HG03066 (cell line): ENCODE measurements around the gene IQCM.

ENCODE experiments used
- ATAC-seq: cut with Tn5 transposase; IDR thresholded peaks from one replicate; pipeline ENCODE4 v1.9.1; 2021; ENCODE audit warnings: low read depth; ENCODE audit not compliant: unreplicated experiment

Gene IQCM

DNA sequence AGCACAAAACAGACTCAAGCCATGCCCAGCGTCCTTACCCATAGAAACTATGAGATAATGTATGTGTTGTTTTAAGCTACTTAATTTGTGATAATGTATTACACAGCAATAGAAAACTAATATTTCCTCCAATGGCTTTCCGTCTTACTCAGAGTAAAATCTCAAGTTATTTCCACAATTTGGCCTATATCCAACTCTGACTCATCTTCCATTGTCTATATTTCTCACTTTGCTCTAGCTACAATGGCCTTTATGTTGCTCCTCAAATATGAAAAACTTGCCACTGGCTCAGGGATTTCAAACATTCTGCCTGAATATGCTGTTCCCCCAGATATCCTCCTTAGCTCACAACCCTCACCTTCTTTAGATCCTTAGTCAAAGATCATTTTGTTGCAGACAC lies 31.6 kb downstream of the IQCM start:
- ATAC-seq: no peak

DNA sequence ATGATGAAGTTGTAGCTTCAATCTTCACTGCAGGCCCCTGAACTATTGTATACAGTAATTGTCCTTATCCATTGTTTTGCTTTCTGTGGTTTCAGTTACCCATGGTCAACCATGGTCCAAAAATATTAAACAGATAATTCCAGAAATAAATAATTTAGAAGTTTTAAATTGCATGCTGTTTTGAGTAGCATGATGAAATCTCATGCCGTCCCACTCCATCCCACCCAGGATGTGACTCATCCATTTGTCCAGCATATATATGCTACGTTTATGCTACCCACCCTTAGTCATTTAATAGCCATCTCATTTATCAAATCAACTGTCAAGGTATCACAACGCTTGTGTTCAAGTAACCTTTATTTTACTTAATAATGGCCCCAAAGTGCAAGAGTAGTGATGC lies 34.5 kb downstream of the IQCM start:
- no peak for ATAC-seq

DNA sequence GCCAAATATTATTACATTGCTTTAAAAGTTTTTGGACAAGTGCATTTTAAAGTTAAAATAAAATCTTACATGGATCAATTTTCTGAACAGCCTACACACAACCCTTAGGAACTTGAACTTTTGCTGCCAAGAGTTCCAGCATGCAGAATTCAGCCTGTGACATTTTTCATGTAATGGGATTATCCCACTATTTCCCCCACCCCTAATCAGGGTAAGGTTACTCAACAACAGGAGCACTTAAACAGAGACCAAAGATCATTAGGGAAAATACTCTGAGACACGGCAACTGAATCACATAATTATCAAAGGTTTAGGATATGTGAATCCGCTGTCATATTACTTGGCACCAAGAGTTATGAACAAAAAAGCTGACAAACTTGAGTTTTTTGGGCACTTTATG lies 47.2 kb downstream of the IQCM start:
- no peak for ATAC-seq

DNA sequence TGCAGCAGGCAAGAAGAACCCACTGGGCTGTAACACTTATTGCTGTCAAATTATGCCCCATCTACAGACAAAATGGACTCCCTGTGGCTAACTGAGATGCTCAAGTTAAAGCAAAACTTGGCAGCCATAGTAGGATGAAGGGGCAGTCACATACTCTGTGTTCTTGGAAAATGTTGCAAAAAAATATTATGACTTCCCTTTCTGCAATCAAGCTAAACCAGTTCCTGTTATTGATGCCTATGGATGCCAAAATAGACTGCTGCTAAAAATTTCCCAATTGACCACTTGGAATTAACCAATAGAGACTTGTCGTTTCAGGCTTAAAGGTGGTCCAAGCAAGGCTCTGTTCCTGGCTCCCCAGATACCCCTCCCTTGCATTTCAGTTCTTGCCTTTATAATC lies 49.5 kb downstream of the IQCM start:
- no peak for ATAC-seq

DNA sequence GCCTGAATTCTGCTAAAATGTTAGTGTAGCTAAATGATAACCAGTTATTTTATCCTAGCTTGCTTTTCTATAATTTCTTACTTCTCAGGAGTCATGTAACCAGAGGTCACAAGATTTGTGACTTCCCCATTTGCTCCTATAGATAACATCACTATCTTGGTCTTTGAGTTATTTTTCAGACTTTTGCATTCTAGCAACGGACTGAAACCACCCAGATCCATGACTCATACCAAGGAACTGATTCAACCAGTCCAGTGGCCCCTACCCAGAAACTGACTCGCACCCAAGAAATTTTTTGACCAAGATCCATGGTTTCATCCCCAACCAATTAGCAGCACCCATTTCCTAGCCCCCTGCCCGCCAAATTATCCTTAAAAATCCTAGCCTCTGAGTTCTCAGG lies 50.0 kb downstream of the IQCM start:
- ATAC-seq: no peak

DNA sequence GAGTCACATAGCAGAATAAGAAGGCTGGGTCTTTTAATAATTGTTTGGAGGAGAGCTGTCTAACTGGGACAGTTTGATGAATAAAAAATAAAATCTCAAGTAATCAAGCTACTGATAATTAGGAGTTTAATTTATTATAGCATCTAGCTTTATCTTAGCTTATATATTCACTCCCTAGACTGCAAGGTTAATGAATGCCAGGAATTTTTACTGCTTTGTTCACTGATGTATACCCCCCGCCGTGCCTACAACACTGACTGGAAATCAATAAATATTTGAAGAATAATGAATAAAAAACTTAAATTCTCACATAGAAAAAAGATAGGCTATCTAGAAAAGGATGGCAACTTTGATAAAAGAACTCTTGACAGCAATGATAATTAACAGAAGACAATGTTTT lies 59.7 kb downstream of the IQCM start:
- ATAC-seq: no peak

DNA sequence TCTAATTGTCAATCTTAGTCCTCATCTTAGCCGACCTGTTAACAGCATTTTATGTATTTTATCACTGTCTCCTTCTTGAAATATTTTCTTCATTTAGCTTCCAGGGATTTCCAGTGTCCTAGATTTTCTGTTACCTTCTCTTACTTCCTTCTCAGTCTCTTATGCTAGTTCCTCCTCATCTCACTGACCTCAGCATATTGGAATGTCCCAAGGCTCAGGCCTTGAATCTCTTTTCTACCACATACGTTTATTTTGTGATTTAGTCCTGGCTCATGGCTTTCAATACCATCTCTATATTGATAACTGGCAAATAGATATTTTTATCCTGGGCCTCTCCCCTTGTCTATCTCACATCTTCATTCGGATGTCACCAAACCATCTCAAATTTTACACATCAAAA lies 61.1 kb downstream of the IQCM start:
- no peak for ATAC-seq

DNA sequence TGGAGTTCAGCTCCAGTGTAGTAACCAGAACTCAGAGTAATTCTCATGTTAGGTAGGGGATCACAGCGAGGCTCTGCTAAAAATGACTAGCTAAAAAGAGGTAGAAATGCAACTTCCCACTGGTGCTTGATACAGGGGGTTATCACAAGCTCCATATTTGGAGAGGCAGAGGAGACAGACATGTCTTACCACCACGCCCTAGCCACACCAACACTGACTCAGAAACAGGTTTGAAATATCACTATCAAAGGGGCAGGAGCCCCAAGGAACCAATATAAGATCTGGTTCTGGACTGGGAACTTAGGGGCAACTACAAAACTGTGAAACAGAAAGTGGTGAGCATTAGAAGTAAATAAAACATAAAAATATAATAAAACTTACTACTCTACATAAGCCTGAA lies 62.9 kb downstream of the IQCM start:
- ATAC-seq: no peak

DNA sequence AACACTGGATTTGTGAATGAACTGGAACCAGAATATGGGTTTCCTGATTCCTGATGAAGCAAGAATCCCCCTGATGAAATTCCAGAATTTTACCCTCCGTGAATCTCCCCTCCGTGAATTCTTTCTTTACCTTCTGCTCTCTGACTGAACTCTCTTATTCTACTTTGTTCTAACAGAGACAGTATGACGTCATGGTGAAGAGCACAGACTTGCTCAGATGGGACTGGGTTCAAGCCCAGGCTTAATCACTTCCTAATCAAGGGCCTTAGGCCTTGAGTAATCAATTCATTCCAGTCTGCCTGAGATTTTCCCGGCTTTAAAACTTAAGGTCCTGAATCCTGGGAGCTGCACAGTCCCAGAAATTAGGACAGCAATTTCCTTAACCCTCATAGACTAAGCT lies 64.5 kb downstream of the IQCM start:
- no peak for ATAC-seq

DNA sequence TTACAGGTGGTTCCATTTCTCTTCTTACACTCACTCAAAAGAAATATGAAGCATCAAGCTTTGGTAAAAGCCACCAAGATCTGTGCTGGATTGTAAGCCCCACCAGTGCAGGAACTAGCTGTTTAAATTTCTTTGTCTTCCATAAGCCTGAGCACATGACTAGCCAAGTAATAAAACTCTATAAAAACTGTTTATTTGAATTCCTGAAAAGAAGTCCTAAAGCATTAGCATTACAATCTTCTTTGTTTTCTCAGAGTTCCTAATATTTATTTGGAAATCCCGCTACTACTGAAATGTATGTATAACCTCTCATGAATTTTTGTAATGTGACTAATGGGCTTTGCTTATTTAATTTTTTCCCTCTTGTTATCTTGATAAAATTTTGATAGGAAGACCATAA lies 65.9 kb downstream of the IQCM start:
- ATAC-seq: no peak

DNA sequence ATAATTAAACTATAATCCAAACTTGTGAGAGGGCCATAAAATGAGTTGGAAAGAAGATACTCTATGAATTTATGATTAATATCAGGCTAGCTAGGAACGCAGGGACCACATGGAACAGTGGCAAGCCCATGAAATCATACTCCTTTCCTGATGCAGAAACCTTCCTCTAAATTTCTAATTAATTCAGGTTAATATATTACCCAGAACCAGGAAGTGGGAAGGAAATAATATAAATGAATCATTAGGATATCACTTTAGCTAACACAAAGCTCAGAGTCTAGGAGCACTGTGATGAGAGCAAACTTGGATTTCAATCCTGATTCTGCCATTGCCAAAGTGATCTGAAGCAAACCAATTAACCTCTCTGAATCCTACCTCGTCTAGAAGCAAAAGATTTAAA lies 68.0 kb downstream of the IQCM start:
- ATAC-seq: no peak

DNA sequence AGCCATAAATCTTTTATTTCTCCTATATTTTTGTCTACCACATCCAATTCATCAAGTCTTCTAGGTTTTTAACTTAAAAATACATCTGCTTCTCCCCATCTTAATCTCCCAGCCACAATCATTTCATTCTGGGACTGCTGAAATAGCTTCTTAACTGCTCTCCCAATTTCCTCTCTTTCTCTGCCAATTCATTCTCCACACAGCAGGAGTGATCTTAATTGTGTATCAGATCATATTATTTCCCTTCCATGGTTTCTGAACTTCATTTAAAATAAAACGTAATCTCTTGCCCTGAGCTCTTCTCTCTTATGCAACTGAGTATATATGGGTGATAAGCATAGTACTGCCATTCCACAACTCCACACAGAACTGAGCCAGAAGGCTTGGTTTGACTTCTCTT lies 69.4 kb downstream of the IQCM start:
- ATAC-seq: no peak

DNA sequence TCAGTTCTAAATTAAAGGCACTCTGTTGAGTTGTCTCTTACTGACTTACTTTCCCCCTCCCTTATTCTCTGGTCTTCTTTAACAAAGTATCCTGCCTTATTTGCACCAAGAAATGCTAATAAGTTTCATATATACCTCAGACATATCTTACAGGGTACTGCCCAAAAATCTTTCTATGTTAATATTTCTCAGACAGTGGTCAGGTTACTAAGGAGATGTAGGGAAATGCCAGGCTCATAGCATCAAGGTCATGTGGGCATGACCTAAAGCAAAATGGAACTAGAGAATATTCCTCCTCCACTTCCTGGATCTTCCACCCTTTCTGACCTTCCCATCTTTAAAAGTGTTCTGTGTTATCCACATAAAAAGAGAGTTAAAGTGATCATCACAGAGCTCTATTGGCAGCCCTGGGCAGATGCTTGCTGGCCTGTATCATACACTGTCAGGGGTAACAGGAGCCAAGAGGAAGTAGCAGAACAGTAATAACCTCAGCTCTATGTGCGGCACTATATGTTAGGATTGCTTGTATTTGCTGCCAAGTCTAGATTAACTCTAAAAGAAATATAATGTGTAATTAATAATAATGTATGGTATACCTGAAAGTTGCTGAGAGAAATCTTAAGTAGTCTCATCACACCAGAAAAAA lies 74.3 kb downstream of the IQCM start:
- no peak for ATAC-seq

DNA sequence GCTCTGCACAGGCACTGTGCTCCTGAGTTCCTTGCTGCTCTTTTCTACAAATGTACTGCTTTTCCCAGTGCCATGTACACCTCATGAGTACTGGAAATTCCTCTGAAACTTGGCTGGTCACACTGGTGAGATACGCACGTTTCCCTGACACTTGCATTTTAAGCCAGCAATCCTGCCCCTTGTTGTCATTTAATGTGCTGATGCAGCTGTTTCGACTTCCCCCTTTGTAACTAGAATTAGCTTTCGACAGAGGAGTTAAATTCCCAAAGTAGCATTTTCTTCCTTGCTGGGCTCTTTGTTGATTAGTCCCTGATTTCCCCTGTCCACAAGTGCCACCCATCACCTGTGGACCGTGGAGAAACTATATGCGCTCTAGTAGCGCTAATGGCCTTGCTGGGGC lies 77.5 kb downstream of the IQCM start:
- ATAC-seq: no peak

DNA sequence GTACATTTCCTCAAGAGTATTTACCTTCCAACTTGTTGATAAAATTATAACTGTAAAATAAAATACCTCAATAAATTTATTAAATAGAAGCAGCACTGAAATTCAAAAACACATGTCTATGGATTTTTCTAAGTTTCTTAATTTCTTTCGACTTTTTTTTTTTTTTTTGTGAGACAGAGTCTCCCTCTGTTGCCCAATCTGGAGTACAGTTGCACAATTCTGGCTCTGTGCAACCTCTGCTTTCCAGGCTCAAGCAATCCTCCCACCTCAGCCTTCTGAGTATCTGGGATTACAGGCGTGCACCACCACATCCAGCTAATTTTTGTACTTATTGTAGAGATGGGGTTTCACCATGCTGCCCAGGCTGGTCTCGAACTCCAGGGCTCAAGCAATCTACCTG lies 79.8 kb downstream of the IQCM start:
- ATAC-seq: no peak

DNA sequence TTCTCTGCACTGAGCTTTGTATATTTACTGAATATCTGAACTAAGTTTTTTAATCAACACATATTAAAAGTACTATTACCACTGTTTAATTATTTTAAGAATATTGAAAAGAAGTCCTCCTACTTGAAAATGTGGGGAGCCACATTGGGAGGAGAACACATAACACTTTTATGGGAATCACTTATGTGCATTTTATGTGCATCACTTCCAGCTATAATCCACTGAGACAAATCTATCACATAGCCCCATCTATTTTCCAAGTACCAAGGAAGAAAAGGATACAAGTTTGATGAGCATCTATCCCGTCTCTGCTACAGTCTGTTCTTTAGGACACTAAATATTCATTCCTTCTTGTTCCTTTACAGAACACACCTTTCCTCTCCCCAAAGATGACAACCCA lies 87.2 kb downstream of the IQCM start:
- ATAC-seq: no peak

DNA sequence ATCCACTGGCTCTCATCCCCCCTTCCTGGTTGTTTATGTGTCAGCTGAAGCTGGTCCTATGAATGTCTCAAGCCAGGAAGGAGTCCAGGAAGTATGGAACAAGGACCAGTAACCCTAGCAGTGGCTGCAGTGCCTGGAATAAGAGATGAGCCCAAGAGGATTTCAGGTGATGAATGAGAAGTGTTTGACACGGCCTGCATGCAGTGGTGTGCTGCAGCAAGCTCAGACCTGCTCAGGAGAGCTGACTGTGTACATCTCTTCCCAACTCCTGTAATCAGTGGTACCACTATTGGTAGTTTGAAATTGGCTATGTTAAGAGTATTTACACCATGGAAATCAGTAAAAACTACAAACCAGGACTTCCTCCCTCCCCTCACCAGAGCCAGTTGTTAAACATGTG lies 88.0 kb downstream of the IQCM start:
- ATAC-seq: no peak

DNA sequence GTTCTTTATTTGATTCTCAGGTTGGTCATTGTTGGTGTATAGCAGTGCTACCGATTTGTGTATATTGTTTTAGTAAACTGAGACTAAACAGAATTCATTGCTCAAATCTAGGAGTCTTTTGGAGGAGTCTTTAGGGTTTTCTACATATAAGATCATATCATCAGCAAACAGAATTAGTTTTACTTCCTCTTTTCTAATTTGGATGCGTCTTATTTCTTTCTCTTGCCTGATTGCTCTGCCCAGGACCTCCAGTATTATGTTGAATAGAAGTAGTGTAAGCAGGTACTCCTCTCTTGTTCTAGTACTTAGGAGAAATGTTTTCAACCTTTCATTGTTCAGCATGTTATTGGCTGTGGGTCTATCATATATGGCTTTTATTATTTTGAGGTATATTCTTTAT lies 92.6 kb downstream of the IQCM start:
- no peak for ATAC-seq

DNA sequence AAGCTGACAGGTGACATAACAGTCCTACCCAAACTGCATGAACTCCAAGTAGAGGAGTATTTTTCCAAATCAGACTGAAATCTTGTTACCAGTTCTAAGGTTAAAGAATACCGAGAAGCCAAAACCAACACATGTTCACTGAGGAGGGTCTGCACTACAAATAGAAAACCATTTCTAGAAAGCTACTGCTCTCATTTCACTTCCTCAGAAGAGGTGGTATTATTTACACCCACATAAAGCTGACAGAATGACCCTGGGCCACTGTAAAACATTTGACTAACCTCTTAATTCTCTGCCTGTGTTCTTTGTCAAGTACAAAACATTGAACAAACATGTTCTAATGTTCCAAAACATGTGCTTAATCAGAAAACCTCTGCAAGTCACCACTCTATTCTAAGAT lies 95.8 kb downstream of the IQCM start:
- ATAC-seq: no peak

DNA sequence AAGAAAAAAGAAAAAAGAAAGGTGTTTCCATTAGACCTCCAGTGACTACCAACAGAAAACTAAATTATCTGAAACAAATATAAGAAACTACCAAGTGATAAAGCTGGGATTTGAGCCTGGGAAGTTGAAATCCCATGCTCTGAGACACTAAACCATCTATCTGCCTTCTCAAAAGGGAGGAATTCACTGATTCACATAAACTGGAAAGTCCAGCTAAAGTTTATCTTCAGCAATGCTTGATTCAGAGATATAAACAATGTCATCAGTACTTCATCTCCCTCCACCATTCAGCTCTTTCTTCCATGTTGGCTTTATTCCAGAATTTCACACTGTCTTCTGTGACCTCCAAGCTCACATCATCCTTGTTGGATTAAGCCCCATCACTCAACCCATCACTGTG lies 96.3 kb downstream of the IQCM start:
- no peak for ATAC-seq

DNA sequence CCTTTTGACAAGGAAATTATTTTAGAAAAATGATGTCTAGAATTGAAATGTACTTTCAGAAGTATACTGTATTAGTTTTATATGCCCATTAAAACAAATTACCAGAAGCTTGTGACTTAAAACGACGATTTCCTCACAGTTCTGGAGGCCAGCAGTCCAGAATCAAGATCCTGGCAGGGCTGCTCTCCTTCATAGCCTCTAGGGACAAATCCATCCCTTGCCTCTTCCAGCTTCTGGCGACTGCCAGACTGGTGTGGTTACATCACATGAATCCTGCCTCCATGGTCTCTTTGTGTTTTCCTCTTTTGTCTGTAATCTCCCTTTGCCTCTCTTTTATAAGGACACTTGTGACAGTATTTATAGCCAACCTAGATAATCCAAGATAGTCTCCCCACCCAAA lies 97.1 kb downstream of the IQCM start:
- ATAC-seq: no peak

DNA sequence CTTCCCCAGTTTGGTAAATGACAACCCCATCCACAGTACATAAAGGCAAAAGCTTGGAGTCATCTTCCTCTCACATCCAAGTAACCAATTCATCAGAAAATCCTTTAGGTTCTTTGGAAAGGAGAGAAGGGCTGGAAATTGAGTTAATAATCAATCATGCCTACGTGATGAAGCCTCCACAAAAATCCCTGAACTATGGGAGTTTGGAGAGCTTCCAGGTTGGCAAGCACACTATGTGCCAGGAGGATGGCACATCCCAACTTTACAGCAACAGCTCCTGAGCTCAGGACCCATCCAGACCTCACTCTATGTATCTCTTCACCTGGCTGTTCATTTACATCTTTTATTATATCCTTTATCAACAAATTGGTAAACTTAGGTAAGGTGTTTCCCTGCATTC lies 98.9 kb downstream of the IQCM start:
- ATAC-seq: no peak

DNA sequence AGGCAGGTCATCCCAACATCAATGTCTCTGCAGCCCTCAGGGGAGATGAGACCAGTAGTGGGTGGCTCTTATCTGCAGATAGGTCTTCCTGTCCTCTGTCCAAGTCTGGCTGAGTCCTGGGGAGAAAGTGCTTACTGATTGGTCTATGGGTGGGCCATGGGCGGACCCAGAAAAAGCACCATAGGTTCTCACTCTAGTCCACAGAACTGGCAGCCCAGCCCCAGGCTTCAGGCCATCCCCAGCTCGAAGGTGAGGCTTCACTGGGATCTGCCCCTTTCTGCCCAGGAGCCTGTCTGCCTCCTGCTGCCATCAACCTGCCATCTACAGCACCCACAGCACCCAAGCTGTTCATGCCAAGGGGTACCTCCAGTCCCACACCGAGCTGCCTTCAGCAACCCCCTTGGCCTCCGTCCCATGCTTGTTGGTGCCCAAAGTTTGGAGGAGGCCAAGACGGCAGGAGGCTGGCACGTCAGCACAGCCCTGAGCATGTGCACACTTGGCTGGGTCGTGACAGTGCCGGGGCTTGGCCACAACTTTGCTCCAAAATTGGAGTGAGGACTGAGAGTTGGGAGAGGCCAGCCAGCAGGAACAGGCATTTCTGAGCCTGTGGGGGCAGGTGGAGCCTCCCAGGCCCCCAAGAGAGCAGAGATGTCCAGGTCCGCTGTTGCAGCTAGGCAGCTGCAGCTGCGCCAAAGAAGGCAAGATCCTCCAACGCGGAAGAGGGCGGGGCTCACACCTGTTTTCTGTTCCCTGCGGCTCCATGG lies 99.6 kb downstream of the IQCM start:
- ATAC-seq: no peak
